CD8-positive, alpha-beta memory T cell (primary cell): ENCODE measurements around the gene SLC6A6. TPM values are rescaled to one million over a fixed set of nuclear protein-coding genes. Genes with fewer than 3 reads are reported as not detected.
A peak's percentile ranks its signal among the peaks of the same experiment; 100 is the strongest.

Experiments
- CTCF ChIA-PET: fragments of 350-600 bp; sonication (Branson Sonifier 250); formaldehyde crosslinking; loops from one replicate; lab custom pipeline; 2021; ENCODE audit warnings: antibody characterized with exemption; lab: Charles Lee
- POLR2A ChIA-PET: fragments of 350-600 bp; sonication (Branson Sonifier 250); formaldehyde crosslinking; loops from one replicate; lab custom pipeline; 2021; ENCODE audit warnings: antibody characterized with exemption; lab: Charles Lee
- DNase-seq, 5 donors: peaks; one replicate each; pipeline versions ENCODE4 v3.0.0 to v3.0.0-alpha.2; 2020 to 2022; ENCODE audit warnings: mixed read lengths in 1 of 5
- H3K27ac ChIP-seq: one replicate; pipeline ENCODE4 v1.7.0; 2013; ENCODE audit warnings: low read depth, mild to moderate bottlenecking, low read length, moderate library complexity
- H3K27me3 ChIP-seq: 2 replicates; pipeline ENCODE4 v1.7.0; 2013; ENCODE audit warnings: low read length, mild to moderate bottlenecking; ENCODE audit not compliant: insufficient read depth, poor library complexity, severe bottlenecking
- H3K36me3 ChIP-seq: 2 replicates; pipeline ENCODE4 v1.7.0; 2013; ENCODE audit warnings: mild to moderate bottlenecking, low read length, moderate library complexity; ENCODE audit not compliant: insufficient read depth
- H3K4me1 ChIP-seq: 2 replicates; pipeline ENCODE4 v1.7.0; 2013; ENCODE audit warnings: mild to moderate bottlenecking, low read length, moderate library complexity; ENCODE audit not compliant: insufficient read depth
- H3K4me3 ChIP-seq: 2 replicates; pipeline ENCODE4 v1.7.0; 2013; ENCODE audit warnings: mild to moderate bottlenecking, low read length
- H3K9me3 ChIP-seq: 2 replicates; pipeline ENCODE4 v1.7.0; 2013; ENCODE audit warnings: mild to moderate bottlenecking, low read length
- H3K27ac Mint-ChIP-seq, 8 donors: one replicate each; pipeline ENCODE4 v1.8.0; 2020 to 2021; ENCODE audit warnings: mixed read lengths in 8 of 8, mild to moderate bottlenecking in 6 of 8, inconsistent platforms in 3 of 8, moderate library complexity in 3 of 8
- H3K27me3 Mint-ChIP-seq, 2 donors: one replicate each; pipeline ENCODE4 v1.8.0; 2020 to 2021; ENCODE audit warnings: mixed read lengths in 2 of 2, mild to moderate bottlenecking in 1 of 2, moderate library complexity in 1 of 2
- H3K36me3 Mint-ChIP-seq, 3 donors: one replicate each; pipeline ENCODE4 v1.8.0; 2020 to 2021; ENCODE audit warnings: mixed read lengths in 3 of 3, inconsistent platforms in 1 of 3, mild to moderate bottlenecking in 1 of 3
- H3K4me1 Mint-ChIP-seq, 3 donors: one replicate each; pipeline ENCODE4 v1.8.0; 2020 to 2021; ENCODE audit warnings: mixed read lengths in 3 of 3, inconsistent platforms in 1 of 3, mild to moderate bottlenecking in 1 of 3
- H3K4me3 Mint-ChIP-seq, 7 donors: one replicate each; pipeline ENCODE4 v1.8.0; 2020 to 2021; ENCODE audit warnings: mixed read lengths in 7 of 7, mild to moderate bottlenecking in 6 of 7, moderate library complexity in 4 of 7, inconsistent platforms in 2 of 7
- H3K9me3 Mint-ChIP-seq, 5 donors: one replicate each; pipeline ENCODE4 v1.8.0; 2020 to 2022; ENCODE audit warnings: mixed read lengths in 5 of 5, mild to moderate bottlenecking in 3 of 5, moderate library complexity in 2 of 5, inconsistent platforms in 1 of 5
- polyA plus RNA-seq: library from polyadenylated mRNA; unstranded; fragments of 300-500 nt; fragmentation: Illumina TruSeq; gene quantifications from one replicate; pipeline ENCODE4 v1.2.3, GENCODE V29; 2021
- total RNA-seq, 2 experiments: library from RNA; stranded (reverse); gene quantifications; one replicate each; pipeline ENCODE4 v1.2.3, GENCODE V29; 2021

The SLC6A6 gene
- total and polyA plus RNA-seq, 3 experiments from 2014 or later, result 6.6 to 44.6 (median 44.5) TPM

DNA sequence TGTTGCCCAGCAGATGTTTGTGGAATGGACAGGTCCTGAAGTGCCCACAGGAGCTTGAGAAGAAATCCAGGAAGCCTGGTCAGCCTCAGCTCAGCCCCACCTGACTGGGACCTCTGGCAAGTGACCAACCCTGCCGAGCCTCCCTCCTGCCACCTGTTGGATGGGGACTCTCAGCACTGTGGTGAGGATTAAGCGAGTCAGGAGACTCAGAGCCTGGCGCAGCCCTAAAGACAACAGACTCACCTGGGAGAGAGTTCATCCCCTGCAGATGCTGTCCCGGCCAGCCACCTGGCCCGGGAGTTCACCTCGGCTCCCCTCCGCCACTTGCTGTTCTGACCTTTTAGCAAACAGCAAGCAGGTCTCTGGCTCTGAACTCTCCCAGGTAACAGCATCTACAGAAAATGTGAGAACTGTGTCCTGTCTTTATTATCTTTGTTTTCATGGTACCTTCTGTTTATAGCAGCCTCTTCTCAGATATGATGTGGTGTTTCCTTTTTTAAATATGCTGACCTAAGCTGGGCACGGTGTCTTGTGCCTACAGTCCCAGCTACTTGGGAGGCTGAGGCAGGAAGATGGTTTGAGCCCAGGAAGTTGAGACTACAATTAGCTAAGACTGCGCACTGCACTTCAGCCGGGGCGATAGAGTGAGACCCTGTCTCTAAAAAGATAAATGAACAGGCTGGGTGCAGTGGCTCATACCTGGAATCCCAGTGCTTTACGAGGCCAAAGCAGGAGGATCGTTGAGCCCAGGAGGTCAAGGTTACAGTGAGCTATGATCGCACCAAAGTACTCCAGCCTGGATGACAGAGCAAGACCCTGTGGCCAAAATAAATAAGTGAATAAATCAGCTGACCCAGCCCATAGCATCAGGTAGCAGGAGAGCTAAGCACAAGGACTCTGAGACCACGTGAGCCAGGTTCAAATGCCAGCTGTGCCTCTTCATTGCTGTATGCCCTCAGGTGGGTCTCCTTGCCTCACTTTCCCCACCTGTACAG, 32.4 kb upstream of the SLC6A6 start:
- Mint-ChIP-seq H3K4me1 (peaks cover 0 to 4% (median 4%) of the 10 kb centered on the region in 3 donors), H3K36me3 (no peaks in the 10 kb centered on the region), H3K27ac (no peak overlapping the region), H3K27me3 (peaks cover 8 to 9% of the 10 kb centered on the region in 2 donors), H3K9me3 (no peaks in the 10 kb centered on the region), H3K4me3 (no peak overlapping the region)
- no peak overlapping the region for H3K4me3 ChIP-seq
- POLR2A ChIA-PET, result no interaction called here
- no peaks in the 10 kb centered on the region for H3K27me3 ChIP-seq
- H3K9me3 ChIP-seq, result no peaks in the 10 kb centered on the region
- no peaks in the 10 kb centered on the region for H3K4me1 ChIP-seq
- no peak for DNase-seq
- H3K36me3 ChIP-seq, result no peaks in the 10 kb centered on the region
- CTCF ChIA-PET, result interaction anchor here (1.5 kb wide), 1 partner anchor 98 kb away, joined by 3 read pairs; no protein-coding TSS in a partner anchor
- H3K27ac ChIP-seq, result no peak overlapping the region

DNA sequence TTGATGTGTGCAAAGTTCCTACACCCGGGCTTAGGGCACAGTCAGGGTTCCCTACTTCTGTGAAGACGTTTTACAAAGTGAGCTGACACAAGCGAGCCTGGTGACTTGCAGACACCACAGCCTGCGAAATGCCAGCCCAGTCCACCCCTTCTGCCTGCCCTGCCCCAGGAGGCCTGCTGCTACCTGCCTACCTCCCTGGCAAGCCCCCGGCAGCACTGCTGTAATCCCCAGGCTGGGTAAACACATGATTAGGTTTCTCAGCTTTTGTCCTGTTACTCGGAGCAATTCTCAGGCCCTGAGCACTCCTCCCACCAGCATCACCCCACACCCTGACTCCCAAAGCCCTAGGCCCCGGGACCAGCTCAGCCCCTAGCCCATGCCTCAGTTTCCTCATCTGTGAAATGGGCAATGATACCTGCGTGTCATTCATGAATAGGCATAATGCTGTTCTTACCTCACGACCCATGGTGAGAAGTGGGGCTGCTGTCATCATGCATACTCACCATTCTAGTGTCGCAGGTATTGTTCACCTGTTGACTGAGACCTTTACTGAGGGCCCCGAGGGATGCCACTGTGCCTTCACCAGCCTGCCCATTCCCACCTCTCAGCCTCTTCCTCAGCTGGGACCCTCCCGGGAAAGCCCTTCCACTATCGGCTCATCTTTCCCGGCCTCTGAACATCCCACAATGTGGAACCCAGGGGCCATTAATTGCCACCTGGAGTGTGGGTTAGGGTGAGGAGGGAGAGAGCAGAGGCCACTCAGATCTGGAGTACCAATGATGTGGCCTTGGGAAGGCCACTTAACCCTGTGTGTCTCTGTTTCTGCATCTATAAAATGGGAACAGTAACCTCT, 31.5 kb upstream of the SLC6A6 start:
- peaks cover 6 to 8% of the 10 kb centered on the region in 2 donors for H3K27me3 Mint-ChIP-seq
- H3K4me1 Mint-ChIP-seq, result peaks cover 0 to 6% (median 4%) of the 10 kb centered on the region in 3 donors
- no peaks in the 10 kb centered on the region for H3K9me3 Mint-ChIP-seq
- ChIA-PET CTCF (interaction anchor here (1.5 kb wide), 1 partner anchor 97 kb away, joined by 3 read pairs; no protein-coding TSS in a partner anchor), POLR2A (no interaction called here)
- no peak for DNase-seq
- Histone ChIP-seq H3K27me3 (no peaks in the 10 kb centered on the region), H3K4me3 (no peak overlapping the region), H3K27ac (no peak overlapping the region), H3K36me3 (no peaks in the 10 kb centered on the region), H3K4me1 (no peaks in the 10 kb centered on the region), H3K9me3 (no peaks in the 10 kb centered on the region)
- H3K27ac Mint-ChIP-seq, result no peak overlapping the region
- no peaks in the 10 kb centered on the region for H3K36me3 Mint-ChIP-seq
- H3K4me3 Mint-ChIP-seq, result no peak overlapping the region

DNA sequence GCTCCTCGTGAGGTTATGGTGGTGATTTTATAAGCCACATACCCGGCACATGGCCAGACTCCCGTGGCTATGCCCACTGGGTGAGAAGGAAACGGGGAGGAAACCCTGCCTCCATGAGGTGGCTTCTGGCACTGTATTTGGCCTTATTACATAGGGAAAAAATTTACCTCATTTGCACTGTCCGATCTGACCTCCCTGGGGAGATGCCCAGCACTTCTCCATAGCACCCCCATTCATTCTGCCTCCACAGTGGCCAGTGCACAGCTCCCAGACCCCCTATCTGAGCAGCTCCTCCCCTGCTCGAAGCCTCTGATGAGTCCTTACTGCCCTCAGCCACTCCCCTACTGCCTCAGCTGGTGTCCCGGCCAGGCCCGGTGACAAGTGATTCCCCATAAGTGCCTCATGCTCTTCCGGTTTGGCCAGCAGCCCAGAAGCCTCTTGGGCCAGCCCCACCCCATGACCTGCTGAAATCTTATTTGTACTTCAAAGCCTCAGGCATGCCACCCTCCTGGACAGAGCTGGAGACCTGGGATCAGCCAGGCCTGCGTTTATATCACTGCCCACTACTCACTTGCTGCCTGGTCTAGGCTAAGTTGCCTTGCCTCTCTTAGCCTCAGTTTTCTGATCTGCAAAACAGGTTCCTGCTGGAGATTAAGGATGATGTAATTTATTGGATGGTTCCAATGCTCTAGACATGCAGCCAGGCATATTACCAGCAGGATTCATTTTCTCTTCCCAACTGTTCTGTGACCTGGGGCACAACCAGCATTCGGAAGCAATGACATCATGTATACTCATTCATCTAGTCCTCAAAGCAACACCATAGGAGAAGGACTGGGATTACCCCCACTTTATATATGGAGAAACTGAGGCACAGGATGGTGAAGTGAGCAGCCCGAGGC, 30.6 kb upstream of the SLC6A6 start:
- Mint-ChIP-seq H3K27ac (peak overlapping the region in 2 of 8 donors; percentile 9 to 47), H3K9me3 (no peaks in the 10 kb centered on the region), H3K27me3 (peaks cover 6 to 7% of the 10 kb centered on the region in 2 donors), H3K4me1 (peaks cover 3 to 11% (median 7%) of the 10 kb centered on the region in 3 donors), H3K4me3 (no peak overlapping the region), H3K36me3 (no peaks in the 10 kb centered on the region)
- Histone ChIP-seq H3K9me3 (no peaks in the 10 kb centered on the region), H3K27me3 (no peaks in the 10 kb centered on the region), H3K4me3 (no peak overlapping the region), H3K36me3 (no peaks in the 10 kb centered on the region), H3K27ac (no peak overlapping the region), H3K4me1 (peaks cover 5% of the 10 kb centered on the region)
- POLR2A ChIA-PET, result no interaction called here
- DNase-seq, result no peak
- CTCF ChIA-PET, result no interaction called here

DNA sequence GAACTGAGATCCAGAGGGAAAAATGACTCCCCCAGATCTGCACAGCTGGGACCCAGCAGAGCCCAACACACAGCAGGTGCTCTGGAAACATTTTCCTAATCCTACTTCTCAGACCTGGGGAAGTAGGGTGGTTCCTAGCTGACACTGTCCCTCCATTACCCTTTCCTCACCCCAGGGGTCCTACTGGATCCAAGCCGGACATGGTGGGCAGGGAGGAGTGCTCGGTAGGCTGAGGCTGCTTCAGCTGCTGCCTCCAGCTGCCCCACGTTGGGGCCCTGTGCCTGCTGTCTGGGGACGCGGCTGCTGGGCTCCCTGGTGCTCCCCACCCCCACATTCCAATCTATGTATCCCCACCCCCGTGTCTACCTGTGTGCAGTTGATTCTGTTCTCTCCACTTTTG, 29.8 kb upstream of the SLC6A6 start:
- POLR2A ChIA-PET, result no interaction called here
- no peak overlapping the region for H3K4me3 ChIP-seq
- Mint-ChIP-seq H3K27ac (no peak overlapping the region), H3K27me3 (peaks cover 5 to 6% of the 10 kb centered on the region in 2 donors), H3K4me3 (no peak overlapping the region), H3K36me3 (no peaks in the 10 kb centered on the region), H3K9me3 (no peaks in the 10 kb centered on the region), H3K4me1 (peaks cover 11 to 18% (median 14%) of the 10 kb centered on the region in 3 donors)
- no peaks in the 10 kb centered on the region for H3K9me3 ChIP-seq
- no peak overlapping the region for H3K27ac ChIP-seq
- CTCF ChIA-PET, result no interaction called here
- no peak for DNase-seq
- H3K4me1 ChIP-seq, result peaks cover 13% of the 10 kb centered on the region
- H3K27me3 ChIP-seq, result no peaks in the 10 kb centered on the region
- no peaks in the 10 kb centered on the region for H3K36me3 ChIP-seq

DNA sequence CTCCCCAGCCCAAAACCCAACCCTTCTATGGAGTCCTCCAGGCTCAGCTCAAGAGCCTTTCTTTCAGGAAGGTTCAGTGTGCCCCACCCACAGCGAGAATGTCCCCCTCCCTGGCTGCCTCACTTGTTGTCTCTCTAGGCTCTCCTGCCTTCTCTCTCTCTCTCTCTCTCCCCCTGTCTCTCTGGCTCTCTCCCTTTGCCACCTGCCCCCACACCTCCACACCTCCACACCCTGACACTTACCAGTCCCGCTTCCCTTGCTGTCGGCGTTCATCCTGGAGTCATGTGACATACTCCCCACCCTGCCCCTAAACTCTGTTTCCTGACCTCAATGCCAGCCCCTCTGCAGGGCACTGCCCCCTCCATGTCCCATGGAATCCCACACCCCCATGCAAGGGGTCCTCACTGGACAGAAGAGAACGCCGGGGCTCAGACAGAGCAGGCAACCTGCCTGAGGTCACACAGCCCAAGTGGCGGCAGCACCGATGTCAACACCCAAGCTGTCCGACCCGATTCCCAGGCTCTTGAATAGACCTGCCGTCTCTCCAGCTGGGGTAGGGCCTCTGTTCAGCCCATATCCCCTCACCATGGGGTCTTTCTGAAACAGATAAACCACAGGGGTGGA, 28.5 kb upstream of the SLC6A6 start:
- Mint-ChIP-seq H3K27ac (peak overlapping the region in 4 of 8 donors; percentile 12 to 64 (median 53)), H3K27me3 (peaks cover 5 to 6% of the 10 kb centered on the region in 2 donors), H3K36me3 (no peaks in the 10 kb centered on the region), H3K9me3 (no peaks in the 10 kb centered on the region), H3K4me1 (peaks cover 20 to 30% (median 21%) of the 10 kb centered on the region in 3 donors), H3K4me3 (peak overlapping the region in 1 of 7 donors; percentile 4)
- H3K4me1 ChIP-seq, result peaks cover 22% of the 10 kb centered on the region
- ChIA-PET POLR2A (no interaction called here), CTCF (no interaction called here)
- H3K27me3 ChIP-seq, result no peaks in the 10 kb centered on the region
- no peak overlapping the region for H3K27ac ChIP-seq
- no peak for DNase-seq
- H3K36me3 ChIP-seq, result no peaks in the 10 kb centered on the region
- no peak overlapping the region for H3K4me3 ChIP-seq
- no peaks in the 10 kb centered on the region for H3K9me3 ChIP-seq

DNA sequence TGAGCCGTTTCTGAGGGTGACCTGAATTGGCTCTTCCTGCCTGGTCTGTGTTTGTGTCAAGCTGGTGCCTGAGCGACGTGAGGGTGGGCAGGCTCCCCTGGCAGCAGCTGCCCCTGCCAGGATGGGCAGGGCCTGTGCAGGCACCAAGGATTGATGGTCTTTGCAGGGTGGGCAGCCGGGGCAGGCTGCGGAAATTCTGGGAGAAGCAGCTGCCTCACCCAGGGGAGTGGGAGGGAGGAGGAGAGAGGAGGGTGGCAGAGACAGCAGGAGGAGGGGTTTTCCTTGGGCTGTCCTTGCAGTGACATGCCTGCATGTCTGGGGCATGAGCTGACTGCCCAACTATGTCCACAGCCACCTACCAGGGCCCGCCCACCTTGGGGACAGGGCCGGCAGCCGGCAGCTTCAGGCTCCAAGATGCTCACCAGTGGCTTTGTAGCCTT, 27.9 kb upstream of the SLC6A6 start:
- Mint-ChIP-seq H3K27ac (peak overlapping the region in 1 of 8 donors; percentile 8), H3K4me1 (peaks cover 22 to 32% (median 26%) of the 10 kb centered on the region in 3 donors), H3K27me3 (peaks cover 5 to 6% of the 10 kb centered on the region in 2 donors), H3K9me3 (no peaks in the 10 kb centered on the region), H3K4me3 (no peak overlapping the region), H3K36me3 (no peaks in the 10 kb centered on the region)
- CTCF ChIA-PET, result no interaction called here
- no peaks in the 10 kb centered on the region for H3K9me3 ChIP-seq
- no peaks in the 10 kb centered on the region for H3K36me3 ChIP-seq
- no peak for DNase-seq
- H3K27ac ChIP-seq, result no peak overlapping the region
- H3K4me1 ChIP-seq, result peaks cover 22% of the 10 kb centered on the region
- no peaks in the 10 kb centered on the region for H3K27me3 ChIP-seq
- no peak overlapping the region for H3K4me3 ChIP-seq
- POLR2A ChIA-PET, result no interaction called here

DNA sequence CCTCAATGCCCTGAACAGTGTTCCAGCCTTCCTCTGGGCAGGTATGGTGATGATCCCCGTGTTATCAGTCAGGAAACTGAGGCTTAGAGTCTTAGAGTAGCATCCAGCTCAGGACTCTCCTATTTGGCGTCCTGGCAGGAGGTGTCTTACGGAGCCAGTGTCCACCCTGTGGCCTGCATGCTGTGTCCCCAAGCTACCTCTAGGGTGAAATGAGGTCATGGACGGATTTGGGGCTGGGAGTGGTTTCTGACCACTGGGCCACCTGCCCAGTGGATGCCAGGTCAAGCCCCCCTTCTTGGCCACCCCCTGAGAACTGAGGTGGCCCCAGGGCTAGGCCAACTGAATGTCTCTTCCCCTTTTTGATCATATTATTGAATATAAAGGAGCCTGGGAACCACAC, 27.2 kb upstream of the SLC6A6 start:
- Histone ChIP-seq H3K4me3 (no peak overlapping the region), H3K36me3 (no peaks in the 10 kb centered on the region), H3K4me1 (peaks cover 22% of the 10 kb centered on the region), H3K27ac (no peak overlapping the region), H3K9me3 (no peaks in the 10 kb centered on the region), H3K27me3 (no peaks in the 10 kb centered on the region)
- H3K4me1 Mint-ChIP-seq, result peaks cover 23 to 32% (median 26%) of the 10 kb centered on the region in 3 donors
- H3K27me3 Mint-ChIP-seq, result peaks cover 5 to 6% of the 10 kb centered on the region in 2 donors
- no peak overlapping the region for H3K4me3 Mint-ChIP-seq
- no peaks in the 10 kb centered on the region for H3K36me3 Mint-ChIP-seq
- no peaks in the 10 kb centered on the region for H3K9me3 Mint-ChIP-seq
- no peak for DNase-seq
- peak overlapping the region in 2 of 8 donors; percentile 33 to 63 for H3K27ac Mint-ChIP-seq
- POLR2A ChIA-PET, result interaction anchor here (0.6 kb wide), 1 partner anchor 62 kb away, joined by 4 read pairs; no protein-coding TSS in a partner anchor
- CTCF ChIA-PET, result interaction anchor here (1.3 kb wide), 1 partner anchor 13 kb away, joined by 3 read pairs; no protein-coding TSS in a partner anchor
